ENCODE measurements around the gene ARMH1.
"Not testable (repeated sequence)": the region's sequence is repeated elsewhere in the genome, so short reads cannot be mapped to it uniquely, and the experiment has no call there.

Gene ARMH1

DNA sequence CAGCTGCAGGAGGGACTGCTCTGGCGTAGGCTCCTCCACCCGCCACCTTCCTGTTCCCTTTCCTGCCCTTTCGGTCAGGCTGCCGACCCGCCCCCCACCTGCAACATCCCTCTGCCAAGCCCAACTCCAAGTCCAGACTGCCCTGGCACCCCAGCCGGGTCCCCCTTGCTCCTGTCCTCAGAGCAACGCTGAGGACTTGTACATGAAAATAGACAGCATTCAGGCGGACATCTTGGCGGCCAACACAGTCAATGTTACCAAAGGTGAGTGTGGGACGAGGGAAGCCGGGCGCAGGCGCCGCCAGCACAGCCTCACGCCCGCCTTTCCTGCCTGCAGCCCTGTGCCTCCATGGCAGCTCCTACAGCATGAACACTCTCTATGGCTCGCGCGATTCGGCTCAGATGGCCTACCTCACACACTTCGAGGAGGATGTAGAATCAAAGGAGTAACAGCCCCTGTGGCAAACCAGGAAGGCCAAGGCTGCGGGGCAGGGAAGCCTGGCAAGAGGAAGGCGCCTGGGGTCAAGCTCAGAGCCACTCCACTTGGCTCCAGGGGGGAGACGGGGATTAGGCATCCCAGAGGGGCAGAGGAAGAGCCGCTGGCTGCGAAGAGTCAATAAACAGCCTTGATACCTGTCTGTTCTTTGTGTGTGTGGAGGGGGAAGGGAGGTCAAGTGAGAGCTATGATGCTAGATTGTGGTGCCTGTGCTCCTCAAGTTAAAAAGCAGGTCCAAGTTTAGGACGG lies 50.6 kb downstream of the ARMH1 start:
- H3K27ac Mint-ChIP-seq, result peak overlapping the region; percentile 69
- H3K4me3 Mint-ChIP-seq, result peak overlapping the region; percentile 71
- DNase-seq, result no peak
- H3K27me3 Mint-ChIP-seq, result no peaks in the 10 kb centered on the region
- no peaks in the 10 kb centered on the region for H3K9me3 Mint-ChIP-seq
- ATAC-seq, result no peak
- H3K4me1 Mint-ChIP-seq, result peaks cover 70% of the 10 kb centered on the region
- H3K36me3 Mint-ChIP-seq (ENCODE audit: low read depth), result peaks cover 4% of the 10 kb centered on the region

DNA sequence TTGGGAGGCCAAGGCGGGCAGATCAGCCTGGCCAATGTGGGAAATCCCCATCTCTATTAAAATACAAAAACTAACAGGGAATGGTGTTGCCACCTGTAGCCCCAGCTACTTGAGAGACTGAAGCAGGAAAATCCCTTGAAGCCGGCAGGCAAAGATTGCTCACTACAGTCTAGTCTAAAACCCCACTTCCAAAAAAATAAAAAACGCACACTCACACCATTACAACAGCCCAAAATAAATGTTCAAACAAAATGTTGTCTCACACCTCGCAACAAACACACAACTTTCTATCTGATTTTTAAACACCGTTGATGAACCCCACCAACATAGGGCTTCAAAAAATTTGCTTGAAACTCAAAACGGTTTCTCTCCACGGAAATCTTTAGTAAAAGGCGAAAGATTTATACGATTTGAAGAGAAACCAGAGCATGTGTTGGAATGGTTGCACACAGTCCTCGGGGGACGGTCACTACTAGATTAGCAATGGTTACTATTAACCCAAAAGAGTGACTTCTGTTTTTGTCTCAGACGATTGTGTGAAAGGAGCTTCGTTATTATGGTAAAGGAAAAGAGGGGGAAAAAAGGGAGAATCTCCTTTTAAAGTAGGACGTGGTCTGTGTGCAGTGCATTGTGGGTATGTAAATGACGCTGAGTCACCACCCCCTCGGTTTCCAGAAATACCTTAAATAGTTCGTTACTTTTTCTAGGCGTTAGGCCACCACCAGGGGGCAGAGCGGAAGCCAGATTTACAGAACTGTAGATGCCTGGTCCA lies 56.4 kb downstream of the ARMH1 start, which contains the start of gene RNU5D-1:
Gene RNU5D-1, minus strand, starts transcription at position 430 of the 772 bp plus-strand sequence.
- Mint-ChIP-seq H3K4me3 (peak within 1 kb of the TSS; percentile 63), H3K36me3 (ENCODE audit: low read depth) (peaks cover 5% of the 10 kb centered on the region), H3K27ac (peak within 1 kb of the TSS; percentile 100), H3K4me1 (peaks cover 41% of the 10 kb centered on the region), H3K9me3 (no peaks in the 10 kb centered on the region), H3K27me3 (peaks cover 3% of the 10 kb centered on the region)
- DNase-seq (peak; percentile 96), ATAC-seq (peak; percentile 94)

DNA sequence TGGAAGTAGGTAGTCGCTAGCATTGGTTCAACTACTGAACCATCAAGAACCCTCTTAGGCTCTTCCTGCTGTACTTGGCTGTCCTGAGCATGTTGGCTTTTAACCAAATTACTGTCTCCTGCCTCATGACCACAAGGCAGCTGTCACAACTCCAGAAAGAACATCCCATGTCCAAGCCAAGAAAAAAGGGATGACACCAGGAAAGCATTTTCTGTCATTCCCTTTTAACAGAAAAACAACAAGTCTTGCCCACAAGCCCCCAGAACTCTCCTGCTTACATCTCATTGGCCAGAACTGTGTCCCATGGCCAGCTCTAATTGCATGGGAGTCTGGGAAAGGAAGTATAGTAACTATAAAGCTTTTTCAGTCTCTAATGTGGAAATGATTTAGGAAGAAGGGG lies 58.9 kb downstream of the ARMH1 start:
- peaks cover 3% of the 10 kb centered on the region for H3K27me3 Mint-ChIP-seq
- no peak overlapping the region for H3K27ac Mint-ChIP-seq
- ATAC-seq (no peak), DNase-seq (no peak)
- H3K9me3 Mint-ChIP-seq, result no peaks in the 10 kb centered on the region
- peaks cover 26% of the 10 kb centered on the region for H3K4me1 Mint-ChIP-seq
- H3K4me3 Mint-ChIP-seq, result no peak overlapping the region
- H3K36me3 Mint-ChIP-seq (ENCODE audit: low read depth), result peaks cover 5% of the 10 kb centered on the region

DNA sequence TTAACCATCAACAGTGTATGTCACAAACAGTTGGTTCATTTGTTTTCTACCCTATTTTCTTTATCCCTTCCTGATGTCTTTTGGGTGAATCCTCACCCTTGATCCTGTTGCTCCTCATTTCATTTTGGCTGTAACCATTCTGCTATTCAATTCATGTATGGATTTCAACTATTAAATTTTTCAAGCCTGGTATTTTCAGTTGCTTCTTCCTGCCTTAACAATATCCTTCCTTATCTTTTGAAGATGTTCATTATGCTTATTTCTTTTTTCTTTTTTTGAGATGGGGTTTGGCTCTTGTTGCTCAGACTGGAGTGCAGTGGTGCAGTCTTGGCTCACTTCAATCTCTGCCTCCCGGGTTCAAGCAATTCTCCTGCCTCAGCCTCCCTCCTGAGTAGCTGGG lies 59.3 kb downstream of the ARMH1 start:
- H3K36me3 Mint-ChIP-seq (ENCODE audit: low read depth), result peaks cover 5% of the 10 kb centered on the region
- ATAC-seq (no peak), DNase-seq (no peak)
- no peaks in the 10 kb centered on the region for H3K9me3 Mint-ChIP-seq
- peaks cover 3% of the 10 kb centered on the region for H3K27me3 Mint-ChIP-seq
- H3K27ac Mint-ChIP-seq, result no peak overlapping the region
- peaks cover 26% of the 10 kb centered on the region for H3K4me1 Mint-ChIP-seq
- H3K4me3 Mint-ChIP-seq, result no peak overlapping the region

DNA sequence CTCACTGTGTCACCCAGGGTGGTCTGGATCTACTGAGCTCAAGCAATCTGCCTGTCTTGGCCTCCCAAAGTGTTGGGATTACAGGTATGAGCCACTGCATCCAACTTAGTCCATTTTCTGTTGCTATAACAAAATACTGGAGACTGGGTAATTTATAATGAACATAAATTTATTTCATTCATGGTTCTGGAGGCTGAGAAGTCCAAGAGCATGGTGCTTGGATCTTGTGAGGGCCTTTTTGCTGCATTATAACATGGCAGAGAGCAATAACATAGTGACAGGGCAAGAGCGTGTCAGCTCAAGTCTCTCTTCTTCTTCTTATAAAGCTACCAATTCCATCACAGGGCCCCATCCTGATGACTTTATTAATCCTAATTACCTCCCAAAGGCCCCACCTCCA lies 61.5 kb downstream of the ARMH1 start:
- H3K36me3 Mint-ChIP-seq (ENCODE audit: low read depth), result peaks cover 10% of the 10 kb centered on the region
- no peak overlapping the region for H3K27ac Mint-ChIP-seq
- H3K4me3 Mint-ChIP-seq, result no peak overlapping the region
- peaks cover 26% of the 10 kb centered on the region for H3K4me1 Mint-ChIP-seq
- ATAC-seq, result no peak
- no peak for DNase-seq
- H3K9me3 Mint-ChIP-seq, result no peaks in the 10 kb centered on the region
- no peaks in the 10 kb centered on the region for H3K27me3 Mint-ChIP-seq

DNA sequence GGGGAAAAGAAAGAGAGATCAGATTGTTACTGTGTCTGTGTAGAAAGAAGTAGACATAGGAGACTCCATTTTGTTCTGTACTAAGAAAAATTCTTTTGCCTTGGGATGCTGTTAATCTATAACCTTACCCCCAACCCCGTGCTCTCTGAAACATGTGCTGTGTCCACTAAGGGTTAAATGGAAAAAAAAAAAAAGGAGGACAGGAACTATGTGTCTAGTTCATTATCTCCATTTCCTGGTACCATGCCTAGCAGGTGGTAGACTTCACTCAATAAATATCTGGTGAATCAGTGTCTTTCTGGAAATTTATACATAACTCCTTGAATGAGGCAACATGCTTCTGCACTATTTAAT lies 64.4 kb downstream of the ARMH1 start:
- not testable (repeated sequence) for H3K9me3 Mint-ChIP-seq, ATAC-seq, DNase-seq, H3K27me3 Mint-ChIP-seq
- H3K36me3 Mint-ChIP-seq (ENCODE audit: low read depth), result peaks cover 25% of the 10 kb centered on the region
- H3K4me1 Mint-ChIP-seq, result peaks cover 33% of the 10 kb centered on the region
- peak overlapping the region; percentile 88 for H3K27ac Mint-ChIP-seq
- peak overlapping the region; percentile 95 for H3K4me3 Mint-ChIP-seq

DNA sequence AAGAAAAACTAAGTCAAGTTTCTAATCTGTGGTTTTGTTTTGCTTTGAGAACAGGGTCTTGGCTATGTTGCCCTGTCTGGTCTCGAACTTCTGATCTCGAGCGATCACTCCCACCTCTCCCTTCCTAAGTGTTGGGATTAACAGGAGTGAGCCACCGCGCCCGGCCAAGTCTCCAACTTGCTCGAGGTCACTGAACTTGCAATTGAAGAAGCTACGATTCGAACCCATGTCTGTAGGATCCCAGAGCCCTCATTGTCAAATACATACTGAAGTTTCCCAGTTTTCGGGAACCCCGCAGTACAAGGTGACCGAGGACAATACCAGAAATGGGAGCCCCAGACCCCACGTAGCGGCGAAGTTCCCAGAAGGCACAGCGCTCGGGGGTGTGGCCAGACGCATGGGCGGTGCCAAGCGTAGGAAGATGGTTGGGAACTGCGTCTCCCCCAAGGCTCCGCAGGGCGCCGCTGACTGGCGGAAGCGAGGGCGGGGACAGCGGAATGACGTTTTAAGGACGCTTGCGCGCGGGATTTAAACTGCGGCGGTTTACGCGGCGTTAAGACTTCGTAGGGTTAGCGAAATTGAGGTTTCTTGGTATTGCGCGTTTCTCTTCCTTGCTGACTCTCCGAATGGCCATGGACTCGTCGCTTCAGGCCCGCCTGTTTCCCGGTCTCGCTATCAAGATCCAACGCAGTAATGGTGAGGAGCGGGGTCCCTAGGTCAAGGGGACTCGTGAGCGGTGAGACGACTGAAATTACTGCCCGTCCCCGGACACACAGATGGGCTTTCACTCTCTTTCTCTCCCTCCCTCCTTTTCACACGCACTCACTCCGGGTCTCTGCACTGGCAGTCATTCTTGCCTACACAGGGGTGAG lies 65.0 kb downstream of the ARMH1 start, which contains the start of gene KIF2C:
Gene KIF2C, plus strand, starts transcription at position 531 of the 872 bp plus-strand sequence. Its CDS starts 96 bp downstream, at position 627.
- no peaks in the 10 kb centered on the region for H3K27me3 Mint-ChIP-seq
- DNase-seq (peak; percentile 99), ATAC-seq (peak; percentile 95)
- peak within 1 kb of the TSS; percentile 88 for H3K27ac Mint-ChIP-seq
- peak within 1 kb of the TSS; percentile 95 for H3K4me3 Mint-ChIP-seq
- peaks cover 35% of the 10 kb centered on the region for H3K4me1 Mint-ChIP-seq
- H3K36me3 Mint-ChIP-seq (ENCODE audit: low read depth), result peaks cover 30% of the 10 kb centered on the region
- H3K9me3 Mint-ChIP-seq, result no peaks in the 10 kb centered on the region

DNA sequence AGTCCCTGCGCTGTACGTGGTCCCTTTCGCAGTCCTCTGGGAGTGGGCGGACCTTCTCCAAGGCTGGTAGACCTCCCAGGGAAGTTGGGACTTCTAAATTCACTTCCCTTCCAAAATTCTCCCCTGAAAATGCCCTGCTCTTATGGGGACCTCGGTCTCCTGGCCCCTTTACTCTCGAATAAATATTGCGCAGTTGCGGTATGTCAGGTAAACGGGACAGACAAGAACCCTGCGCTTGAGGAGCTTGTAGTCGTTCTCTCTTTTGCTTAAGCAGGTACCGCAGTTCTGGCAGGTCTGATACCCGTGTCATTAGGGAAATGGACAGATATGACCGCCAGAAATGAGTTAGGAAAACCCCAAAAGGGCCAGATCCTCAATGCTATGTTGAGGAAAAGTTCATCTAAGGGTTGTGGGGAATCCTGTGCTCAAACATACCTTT lies 65.7 kb downstream of the ARMH1 start:
- Mint-ChIP-seq H3K27me3 (no peaks in the 10 kb centered on the region), H3K36me3 (ENCODE audit: low read depth) (peaks cover 33% of the 10 kb centered on the region), H3K4me3 (peak overlapping the region; percentile 95), H3K4me1 (peaks cover 35% of the 10 kb centered on the region), H3K27ac (peak overlapping the region; percentile 88), H3K9me3 (no peaks in the 10 kb centered on the region)
- ATAC-seq (no peak), DNase-seq (no peak)

DNA sequence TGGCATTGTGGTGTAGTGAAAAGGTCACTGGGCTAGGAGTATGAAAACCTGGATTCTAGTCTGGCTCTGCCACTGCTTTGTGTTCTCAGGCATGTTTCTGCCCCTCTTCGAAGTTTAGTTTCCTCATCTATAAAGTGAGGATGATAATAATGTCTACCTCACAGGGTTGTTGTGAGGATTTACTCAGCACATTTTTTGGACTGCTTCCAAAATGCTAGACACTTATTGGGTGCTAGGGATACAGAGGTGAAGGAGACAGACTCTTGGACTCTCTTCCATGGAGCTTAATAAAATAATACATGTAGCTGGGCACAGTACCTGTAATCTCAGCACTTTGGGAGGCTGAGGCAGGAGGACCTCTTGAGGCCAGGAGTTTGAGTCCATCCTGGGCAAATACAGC lies 68.7 kb downstream of the ARMH1 start:
- H3K4me1 Mint-ChIP-seq, result peaks cover 35% of the 10 kb centered on the region
- H3K27me3 Mint-ChIP-seq, result no peaks in the 10 kb centered on the region
- DNase-seq, result no peak
- no peak for ATAC-seq
- peaks cover 50% of the 10 kb centered on the region for H3K36me3 Mint-ChIP-seq (ENCODE audit: low read depth)
- peak overlapping the region; percentile 74 for H3K27ac Mint-ChIP-seq
- H3K4me3 Mint-ChIP-seq, result peak overlapping the region; percentile 57
- H3K9me3 Mint-ChIP-seq, result no peaks in the 10 kb centered on the region

DNA sequence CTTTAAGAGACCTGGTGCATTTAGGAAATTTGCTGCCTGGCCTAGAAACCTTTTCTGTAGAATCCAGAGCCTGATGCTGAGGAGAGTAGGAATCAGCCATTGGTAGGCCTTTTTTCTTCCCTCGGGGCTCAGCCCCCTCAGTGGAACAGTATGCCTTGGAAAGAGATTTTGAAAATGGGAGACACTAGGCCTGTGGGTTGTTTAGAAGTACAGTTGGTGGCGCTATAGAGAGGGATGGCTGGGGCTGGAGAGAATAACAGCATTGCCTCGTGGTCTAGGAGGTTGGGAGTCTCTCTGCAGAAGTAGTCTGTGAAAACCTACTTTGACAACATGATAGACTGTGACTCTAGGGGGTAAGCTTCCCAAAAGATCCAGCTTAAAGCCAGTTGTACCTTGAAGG lies 73.4 kb downstream of the ARMH1 start:
- Mint-ChIP-seq H3K9me3 (no peaks in the 10 kb centered on the region), H3K4me1 (peaks cover 10% of the 10 kb centered on the region), H3K27me3 (no peaks in the 10 kb centered on the region), H3K36me3 (ENCODE audit: low read depth) (peaks cover 53% of the 10 kb centered on the region), H3K4me3 (no peak overlapping the region), H3K27ac (no peak overlapping the region)
- ATAC-seq (no peak), DNase-seq (no peak)

DNA sequence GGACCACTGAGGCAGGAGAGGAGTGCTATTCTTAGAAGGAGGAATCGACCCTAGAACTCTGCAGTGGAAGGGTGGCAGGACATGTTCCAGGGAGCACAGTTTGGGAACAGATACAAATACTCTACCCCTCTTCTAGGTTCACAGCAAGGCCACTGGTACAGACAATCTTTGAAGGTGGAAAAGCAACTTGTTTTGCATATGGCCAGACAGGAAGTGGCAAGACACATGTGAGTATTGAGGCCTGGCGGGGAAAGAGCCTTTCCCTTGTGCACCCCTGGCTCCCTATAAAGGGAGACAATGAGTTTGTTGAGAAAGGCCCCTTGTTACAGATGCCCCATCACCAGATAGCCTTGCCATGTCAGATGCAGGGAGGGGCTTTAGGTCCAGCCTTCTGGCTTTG lies 82.9 kb downstream of the ARMH1 start:
- H3K4me3 Mint-ChIP-seq, result no peak overlapping the region
- H3K27ac Mint-ChIP-seq, result no peak overlapping the region
- no peak for DNase-seq
- peaks cover 70% of the 10 kb centered on the region for H3K36me3 Mint-ChIP-seq (ENCODE audit: low read depth)
- peaks cover 8% of the 10 kb centered on the region for H3K4me1 Mint-ChIP-seq
- H3K9me3 Mint-ChIP-seq, result no peaks in the 10 kb centered on the region
- H3K27me3 Mint-ChIP-seq, result no peaks in the 10 kb centered on the region
- ATAC-seq, result no peak

DNA sequence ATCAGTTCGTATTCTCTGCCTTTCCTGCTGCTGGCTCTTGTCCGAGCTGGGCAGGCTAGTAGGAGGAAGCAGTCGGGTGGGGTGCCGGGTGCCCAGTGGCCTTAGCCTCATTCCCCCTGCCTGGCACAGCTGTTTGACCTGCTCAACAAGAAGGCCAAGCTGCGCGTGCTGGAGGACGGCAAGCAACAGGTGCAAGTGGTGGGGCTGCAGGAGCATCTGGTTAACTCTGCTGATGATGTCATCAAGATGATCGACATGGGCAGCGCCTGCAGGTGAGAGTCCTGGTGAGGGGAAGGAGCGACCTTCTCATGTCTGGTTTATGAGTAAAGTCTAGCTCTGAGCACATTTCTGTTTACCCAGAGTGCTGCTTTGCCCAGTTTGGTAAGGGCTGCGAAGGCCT lies 84.6 kb downstream of the ARMH1 start:
- H3K36me3 Mint-ChIP-seq (ENCODE audit: low read depth), result peaks cover 68% of the 10 kb centered on the region
- ATAC-seq (no peak), DNase-seq (no peak)
- H3K9me3 Mint-ChIP-seq, result no peaks in the 10 kb centered on the region
- no peaks in the 10 kb centered on the region for H3K27me3 Mint-ChIP-seq
- H3K4me1 Mint-ChIP-seq, result no peaks in the 10 kb centered on the region
- H3K27ac Mint-ChIP-seq, result no peak overlapping the region
- no peak overlapping the region for H3K4me3 Mint-ChIP-seq

DNA sequence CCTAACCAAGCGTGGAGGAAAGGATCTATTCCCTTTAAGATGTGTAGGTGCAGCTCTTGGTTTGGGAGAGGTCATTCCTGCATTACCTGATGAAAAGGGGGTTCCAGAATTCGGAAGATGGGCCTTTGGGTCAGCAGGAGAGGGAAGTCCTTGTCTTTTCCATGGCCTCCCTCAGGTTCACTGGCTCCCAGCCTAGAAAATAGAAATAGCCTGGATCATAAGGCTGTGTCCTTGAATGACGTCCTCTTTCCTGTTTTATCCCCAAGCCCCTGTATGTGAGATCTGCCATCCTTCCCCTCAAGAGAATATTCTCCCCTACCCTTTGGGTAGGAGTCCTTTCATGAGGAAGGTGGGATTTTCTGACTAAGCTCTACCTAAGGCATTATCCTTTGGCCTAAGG lies 86.4 kb downstream of the ARMH1 start:
- H3K9me3 Mint-ChIP-seq, result no peaks in the 10 kb centered on the region
- no peak overlapping the region for H3K4me3 Mint-ChIP-seq
- DNase-seq (no peak), ATAC-seq (no peak)
- H3K36me3 Mint-ChIP-seq (ENCODE audit: low read depth), result peaks cover 59% of the 10 kb centered on the region
- no peaks in the 10 kb centered on the region for H3K4me1 Mint-ChIP-seq
- no peak overlapping the region for H3K27ac Mint-ChIP-seq
- no peaks in the 10 kb centered on the region for H3K27me3 Mint-ChIP-seq

DNA sequence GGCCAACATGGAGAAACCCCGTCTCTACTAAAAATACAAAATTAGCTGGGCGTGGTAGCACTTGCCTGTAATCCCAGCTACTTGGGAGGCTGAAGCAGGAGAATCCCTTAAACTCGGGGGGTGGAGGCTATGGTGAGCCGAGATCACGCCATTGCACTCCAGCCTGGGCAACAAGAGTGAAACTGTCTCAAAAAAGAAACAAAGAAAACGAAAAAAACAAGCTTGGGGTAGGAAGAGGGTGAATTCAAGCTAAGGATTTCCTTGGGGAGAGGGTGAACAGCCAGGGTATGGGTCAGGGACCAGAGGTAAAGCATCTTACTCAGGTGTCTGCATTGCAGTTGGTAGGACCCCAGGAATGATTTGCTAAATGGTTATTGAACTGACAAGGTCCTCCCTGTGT lies 91.9 kb downstream of the ARMH1 start:
- H3K4me3 Mint-ChIP-seq, DNase-seq, H3K4me1 Mint-ChIP-seq, H3K27me3 Mint-ChIP-seq, ATAC-seq, H3K27ac Mint-ChIP-seq, H3K9me3 Mint-ChIP-seq: not testable (repeated sequence)
- H3K36me3 Mint-ChIP-seq (ENCODE audit: low read depth), result peaks cover 37% of the 10 kb centered on the region
